Stimulated activated naive B cell treated with anti-CD40 and anti-IgM and Interleukin-4, amounts not matched to agents 10 μg/mL and 1 μg/mL and 100 μg/mL, for 72 hours (primary cell): ENCODE measurements around the gene TNXB.
"Not testable (repeated sequence)": the region's sequence is repeated elsewhere in the genome, so short reads cannot be mapped to it uniquely, and the experiment has no call there.

Source experiments
- ATAC-seq, 2 donors: fragments of 150-1000 bp; cut with Tn5 transposase; replicated peaks; 2 replicates each; pipeline ENCODE4 v1.10.0; 2021; ENCODE audit warnings: moderate library complexity in 1 of 2
- DNase-seq: peaks from one replicate; pipeline ENCODE4 v3.0.0; 2021
- H3K27ac Mint-ChIP-seq: one replicate; pipeline ENCODE4 v1.8.0; 2022; ENCODE audit warnings: mild to moderate bottlenecking, mixed read lengths
- H3K27me3 Mint-ChIP-seq, 2 donors: one replicate each; pipeline ENCODE4 v1.8.0; 2022; ENCODE audit warnings: mixed read lengths in 2 of 2
- H3K36me3 Mint-ChIP-seq, 2 donors: one replicate each; pipeline ENCODE4 v1.8.0; 2022; ENCODE audit warnings: mixed read lengths in 2 of 2, mild to moderate bottlenecking in 1 of 2
- H3K4me1 Mint-ChIP-seq, 2 donors: one replicate each; pipeline ENCODE4 v1.8.0; 2022; ENCODE audit warnings: mixed read lengths in 2 of 2, mild to moderate bottlenecking in 1 of 2
- H3K4me3 Mint-ChIP-seq, 2 donors: one replicate each; pipeline ENCODE4 v1.8.0; 2022; ENCODE audit warnings: mild to moderate bottlenecking in 2 of 2, mixed read lengths in 2 of 2, moderate library complexity in 1 of 2
- H3K9me3 Mint-ChIP-seq, 2 donors: one replicate each; pipeline ENCODE4 v1.8.0; 2022; ENCODE audit warnings: mixed read lengths in 2 of 2, mild to moderate bottlenecking in 1 of 2

TNXB gene

GRCh38 chr6:32058511-32058963, 50.6 kb downstream of the TNXB start:
- Mint-ChIP-seq H3K27ac (no peak overlapping the region), H3K36me3 (no peaks in the 10 kb centered on the region), H3K4me1 (peaks cover 0 to 5% of the 10 kb centered on the region in 2 donors)

GRCh38 chr6:32057966-32058365, 51.2 kb downstream of the TNXB start:
- no peaks in the 10 kb centered on the region for H3K9me3 Mint-ChIP-seq
- no peaks in the 10 kb centered on the region for H3K36me3 Mint-ChIP-seq
- peaks cover 26 to 28% of the 10 kb centered on the region in 2 donors for H3K27me3 Mint-ChIP-seq
- no peak overlapping the region for H3K27ac Mint-ChIP-seq
- peaks cover 0 to 5% of the 10 kb centered on the region in 2 donors for H3K4me1 Mint-ChIP-seq
- H3K4me3 Mint-ChIP-seq: no peak overlapping the region
- ATAC-seq (no peak), DNase-seq (no peak)

More at GRCh38 chr6:32058511-32058963, 50.6 kb downstream of the TNXB start:
- H3K4me3 Mint-ChIP-seq: no peak overlapping the region
- H3K27me3 Mint-ChIP-seq: peaks cover 26 to 28% of the 10 kb centered on the region in 2 donors
- no peak for DNase-seq
- no peak for ATAC-seq
- no peaks in the 10 kb centered on the region for H3K9me3 Mint-ChIP-seq

- ATAC-seq: no peak
- H3K4me1 Mint-ChIP-seq: peaks cover 0 to 5% of the 10 kb centered on the region in 2 donors
Measured at GRCh38 chr6:32056254-32056653, 52.9 kb downstream of the TNXB start.

GRCh38 chr6:32055756-32056155, 53.4 kb downstream of the TNXB start:
- DNase-seq, H3K36me3 Mint-ChIP-seq, H3K9me3 Mint-ChIP-seq, H3K4me3 Mint-ChIP-seq, H3K27ac Mint-ChIP-seq, ATAC-seq, H3K4me1 Mint-ChIP-seq: not testable (repeated sequence)
- H3K27me3 Mint-ChIP-seq: peaks cover 28 to 34% of the 10 kb centered on the region in 2 donors

More at GRCh38 chr6:32056254-32056653, 52.9 kb downstream of the TNXB start:
- DNase-seq: no peak
- no peaks in the 10 kb centered on the region for H3K36me3 Mint-ChIP-seq
- no peak overlapping the region for H3K27ac Mint-ChIP-seq
- H3K27me3 Mint-ChIP-seq: peaks cover 28 to 30% of the 10 kb centered on the region in 2 donors
- no peak overlapping the region for H3K4me3 Mint-ChIP-seq
- no peaks in the 10 kb centered on the region for H3K9me3 Mint-ChIP-seq

GRCh38 chr6:32053314-32053713, 55.8 kb downstream of the TNXB start:
- peaks cover 34 to 42% of the 10 kb centered on the region in 2 donors for H3K27me3 Mint-ChIP-seq
- H3K4me1 Mint-ChIP-seq, H3K9me3 Mint-ChIP-seq, H3K27ac Mint-ChIP-seq, DNase-seq, H3K4me3 Mint-ChIP-seq, ATAC-seq, H3K36me3 Mint-ChIP-seq: not testable (repeated sequence)

- not testable (repeated sequence) for ATAC-seq, H3K4me3 Mint-ChIP-seq, H3K36me3 Mint-ChIP-seq, H3K9me3 Mint-ChIP-seq, H3K27ac Mint-ChIP-seq, DNase-seq
- peaks cover 37 to 43% of the 10 kb centered on the region in 2 donors for H3K27me3 Mint-ChIP-seq
- peaks cover 7 to 11% of the 10 kb centered on the region in 2 donors for H3K4me1 Mint-ChIP-seq
Measured at GRCh38 chr6:32052626-32053025, 56.5 kb downstream of the TNXB start.

GRCh38 chr6:32050562-32050961, 58.6 kb downstream of the TNXB start:
- ATAC-seq (no peak), DNase-seq (no peak)
- Mint-ChIP-seq H3K9me3 (no peaks in the 10 kb centered on the region), H3K27me3 (peaks cover 28 to 33% of the 10 kb centered on the region in 2 donors), H3K36me3 (no peaks in the 10 kb centered on the region), H3K27ac (no peak overlapping the region), H3K4me3 (no peak overlapping the region), H3K4me1 (peaks cover 7 to 11% of the 10 kb centered on the region in 2 donors)

- not testable (repeated sequence) for H3K36me3 Mint-ChIP-seq, ATAC-seq, H3K4me3 Mint-ChIP-seq, DNase-seq, H3K27ac Mint-ChIP-seq, H3K9me3 Mint-ChIP-seq
- H3K4me1 Mint-ChIP-seq: peaks cover 7 to 11% of the 10 kb centered on the region in 2 donors
- peaks cover 28 to 29% of the 10 kb centered on the region in 2 donors for H3K27me3 Mint-ChIP-seq
Measured at GRCh38 chr6:32049736-32050135, 59.4 kb downstream of the TNXB start.

- H3K36me3 Mint-ChIP-seq, H3K4me1 Mint-ChIP-seq, ATAC-seq, H3K4me3 Mint-ChIP-seq, H3K9me3 Mint-ChIP-seq, H3K27ac Mint-ChIP-seq, DNase-seq: not testable (repeated sequence)
- H3K27me3 Mint-ChIP-seq: peaks cover 22 to 24% of the 10 kb centered on the region in 2 donors
Measured at GRCh38 chr6:32049149-32049548, 60.0 kb downstream of the TNXB start.

GRCh38 chr6:32047855-32048766, 61.0 kb downstream of the TNXB start:
- peak; percentile 88 to 89 for ATAC-seq
- Mint-ChIP-seq H3K4me1 (peaks cover 5 to 7% of the 10 kb centered on the region in 2 donors), H3K36me3 (no peaks in the 10 kb centered on the region), H3K4me3 (no peak overlapping the region), H3K27ac (peak overlapping the region; percentile 32), H3K9me3 (no peaks in the 10 kb centered on the region), H3K27me3 (peaks cover 16 to 20% of the 10 kb centered on the region in 2 donors)
- DNase-seq: peak; percentile 53

GRCh38 chr6:32047539-32047854, 61.6 kb downstream of the TNXB start:
- ATAC-seq (no peak), DNase-seq (no peak)
- H3K36me3 Mint-ChIP-seq: no peaks in the 10 kb centered on the region
- peaks cover 5 to 7% of the 10 kb centered on the region in 2 donors for H3K4me1 Mint-ChIP-seq
- peaks cover 16 to 20% of the 10 kb centered on the region in 2 donors for H3K27me3 Mint-ChIP-seq
- H3K9me3 Mint-ChIP-seq: no peaks in the 10 kb centered on the region
- no peak overlapping the region for H3K4me3 Mint-ChIP-seq
- no peak overlapping the region for H3K27ac Mint-ChIP-seq

- Mint-ChIP-seq H3K27me3 (peaks cover 16 to 20% of the 10 kb centered on the region in 2 donors), H3K9me3 (no peaks in the 10 kb centered on the region), H3K27ac (no peak overlapping the region), H3K4me1 (peaks cover 5 to 7% of the 10 kb centered on the region in 2 donors), H3K4me3 (no peak overlapping the region), H3K36me3 (no peaks in the 10 kb centered on the region)
- DNase-seq: no peak
- no peak for ATAC-seq
Measured at GRCh38 chr6:32047084-32047478, 62.1 kb downstream of the TNXB start.

- peaks cover 16% of the 10 kb centered on the region in 2 donors for H3K27me3 Mint-ChIP-seq
- peaks cover 5 to 7% of the 10 kb centered on the region in 2 donors for H3K4me1 Mint-ChIP-seq
- ATAC-seq (no peak), DNase-seq (no peak)
- H3K27ac Mint-ChIP-seq: no peak overlapping the region
- no peaks in the 10 kb centered on the region for H3K9me3 Mint-ChIP-seq
- no peak overlapping the region for H3K4me3 Mint-ChIP-seq
- no peaks in the 10 kb centered on the region for H3K36me3 Mint-ChIP-seq
Measured at GRCh38 chr6:32046450-32047083, 62.6 kb downstream of the TNXB start.

GRCh38 chr6:32045811-32046449, 63.2 kb downstream of the TNXB start:
- H3K27me3 Mint-ChIP-seq: peaks cover 14 to 16% of the 10 kb centered on the region in 2 donors
- no peaks in the 10 kb centered on the region for H3K36me3 Mint-ChIP-seq
- no peaks in the 10 kb centered on the region for H3K9me3 Mint-ChIP-seq
- no peak overlapping the region for H3K4me3 Mint-ChIP-seq
- DNase-seq (no peak), ATAC-seq (no peak)
- peaks cover 5 to 7% of the 10 kb centered on the region in 2 donors for H3K4me1 Mint-ChIP-seq
- no peak overlapping the region for H3K27ac Mint-ChIP-seq
